OCI-M2 (cell line): ENCODE data around the gene CDKN3.
"Not testable (repeated sequence)": the region's sequence is repeated elsewhere in the genome, so short reads cannot be mapped to it uniquely, and the experiment has no call there.

ENCODE experiments used
- DNase-seq: peaks from one replicate; lab custom pipeline; 2025; ENCODE audit not compliant: unreplicated experiment; lab: John Stamatoyannopoulos, UW

CDKN3 gene

GRCh38 chr14:54453990-54454389 lies 57.2 kb downstream of the CDKN3 start:
- DNase-seq: not testable (repeated sequence)

- no peak for DNase-seq
Observed at GRCh38 chr14:54455363-54455762, 58.6 kb downstream of the CDKN3 start.

- not testable (repeated sequence) for DNase-seq
Observed at GRCh38 chr14:54456820-54457608, 60.2 kb downstream of the CDKN3 start.

GRCh38 chr14:54457609-54457996 lies 60.8 kb downstream of the CDKN3 start:
- DNase-seq: no peak

- DNase-seq: not testable (repeated sequence)
Observed at GRCh38 chr14:54458536-54458935, 61.7 kb downstream of the CDKN3 start.

- DNase-seq: no peak
Observed at GRCh38 chr14:54459106-54459505, 62.3 kb downstream of the CDKN3 start.

- DNase-seq: no peak
Observed at GRCh38 chr14:54462048-54462447, 65.2 kb downstream of the CDKN3 start.

GRCh38 chr14:54465654-54466053 lies 68.8 kb downstream of the CDKN3 start:
- DNase-seq: no peak

- no peak for DNase-seq
Observed at GRCh38 chr14:54467280-54467679, 70.5 kb downstream of the CDKN3 start.
